Measurements from ENCODE around the gene CDC25A. TPM values are rescaled to one million over a fixed set of nuclear protein-coding genes. Genes with fewer than 3 reads are reported as not detected.

The CDC25A gene
- total RNA-seq, 1 donor from 2014 or later, result 3.4 TPM

Small RNAs within 50 kb of the gene (small RNA-seq; reads per million reads assigned to genes)
- 0.52 reads per million, percentile 62 among the genes with 10 or more reads in this experiment for gene MIR4443 (ENCODE audit: low replicate concordance)
- gene NDUFB1P1 (ENCODE audit: low replicate concordance), result not detected
- gene RNU7-128P (ENCODE audit: low replicate concordance), result not detected
- not detected for gene SNRPFP4 (ENCODE audit: low replicate concordance)

Other genes with a start within 250 kb of the CDC25A start
- 88.6 TPM for gene MAP4, start 172.0 kb downstream of the CDC25A start, total RNA-seq
- 18.3 TPM for gene CAMP, start 35.1 kb upstream of the CDC25A start, total RNA-seq
- gene ZNF589, start 52.7 kb upstream of the CDC25A start, total RNA-seq, result 11.5 TPM
- 17.3 TPM for gene NME6, start 113.0 kb upstream of the CDC25A start, total RNA-seq
- gene SPINK8, start 145.2 kb upstream of the CDC25A start, total RNA-seq, result not detected
- not detected for gene FBXW12, start 183.8 kb upstream of the CDC25A start, total RNA-seq
- gene PLXNB1, start 241.7 kb upstream of the CDC25A start, total RNA-seq, result 41.2 TPM

Measured in skin of body (tissue), 2 donors.